ENCODE results near the gene PDIK1L. TPM values are rescaled to one million over a fixed set of nuclear protein-coding genes. Genes with fewer than 3 reads are reported as not detected.
A peak's percentile ranks its signal among the peaks of the same experiment; 100 is the strongest.

Gene PDIK1L
- total RNA-seq, 2 donors from 2014 or later = 3.3 to 4.7 TPM

DNA sequence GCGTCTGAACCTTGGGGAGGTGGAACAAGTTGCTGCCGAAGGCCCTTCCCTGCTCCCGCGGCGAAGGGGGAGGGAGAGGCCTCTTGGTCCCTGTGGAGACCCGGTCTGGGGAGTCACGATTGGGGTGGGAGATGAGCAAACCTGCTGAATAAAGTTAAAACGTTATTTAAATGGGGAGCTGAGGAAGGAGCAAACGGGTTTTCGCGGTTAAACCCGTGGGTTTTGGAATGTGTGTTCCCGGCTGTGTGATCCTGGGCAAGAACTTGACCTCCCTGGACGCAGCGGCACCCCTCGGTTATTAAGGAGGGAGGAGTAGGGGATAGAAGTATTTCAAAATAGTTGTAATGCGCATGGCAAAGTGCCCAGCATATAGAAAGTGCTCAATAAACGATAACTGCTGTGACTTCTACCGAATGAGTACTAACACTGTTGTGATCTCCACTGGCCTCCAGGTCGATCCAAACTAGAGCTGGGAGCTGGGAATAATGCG, 50.6 kb downstream of the PDIK1L start:
- intact Hi-C loops (cut with DNase I) = loop anchor here (1.0 to 10.0 kb wide), 2 partner anchors 127 to 267 kb away; no protein-coding TSS in a partner anchor
- ATAC-seq = no peak
- no peak for DNase-seq

- no peak for ATAC-seq
- no peak for DNase-seq
- intact Hi-C loops (cut with DNase I) = loop anchor here (1.0 to 10.0 kb wide), 2 partner anchors 58 to 269 kb away; no protein-coding TSS in a partner anchor
Observed at GRCh38 chr1:26163684-26164035, 52.0 kb downstream of the PDIK1L start.

DNA sequence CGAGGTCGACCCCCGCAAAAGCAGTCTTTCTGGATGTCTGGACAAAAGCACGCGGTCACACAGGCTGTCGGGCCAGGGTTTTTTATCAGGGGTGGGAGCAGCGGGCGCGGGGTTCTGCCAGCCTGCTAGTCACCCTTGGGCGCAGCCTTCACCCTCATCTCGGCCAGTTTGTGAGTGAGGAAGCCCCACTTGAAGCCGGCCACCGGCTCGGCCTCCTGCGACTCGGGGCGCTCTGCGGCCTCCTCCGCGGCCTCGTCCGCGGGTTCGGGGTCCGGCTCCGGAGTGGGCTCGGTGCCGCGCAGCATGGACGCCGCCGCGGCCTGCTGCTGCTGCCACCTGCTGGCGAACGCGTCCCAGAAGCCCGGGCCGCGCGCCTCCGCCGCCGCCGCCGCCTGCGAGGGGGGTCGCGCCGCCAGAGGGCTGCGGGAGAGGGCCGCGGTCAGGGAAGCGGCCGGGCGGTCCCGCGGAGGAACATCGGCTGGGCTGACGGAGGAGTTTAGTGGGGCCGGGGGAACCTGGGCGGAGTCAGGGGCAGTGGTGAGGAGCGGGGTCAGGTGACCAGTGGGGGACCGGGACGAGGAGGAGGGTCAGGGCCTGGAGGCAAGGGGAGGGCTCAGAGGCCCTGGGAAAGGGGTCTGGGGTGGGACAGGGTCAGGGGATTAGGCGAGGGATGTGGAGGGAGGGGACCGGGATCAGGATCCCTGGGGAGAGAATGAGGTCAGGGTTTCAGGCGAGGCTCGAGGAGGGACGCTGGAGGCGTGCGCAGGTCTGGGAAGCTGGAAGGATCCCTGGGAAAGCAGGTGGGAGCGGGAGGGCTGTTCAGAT, 52.6 kb downstream of the PDIK1L start:
- intact Hi-C loops (cut with DNase I) = loop anchor here (1.0 to 10.0 kb wide), 2 partner anchors 59 to 269 kb away; no protein-coding TSS in a partner anchor
- peak; percentile 59 for DNase-seq
- ATAC-seq = peak; percentile 47 to 58

DNA sequence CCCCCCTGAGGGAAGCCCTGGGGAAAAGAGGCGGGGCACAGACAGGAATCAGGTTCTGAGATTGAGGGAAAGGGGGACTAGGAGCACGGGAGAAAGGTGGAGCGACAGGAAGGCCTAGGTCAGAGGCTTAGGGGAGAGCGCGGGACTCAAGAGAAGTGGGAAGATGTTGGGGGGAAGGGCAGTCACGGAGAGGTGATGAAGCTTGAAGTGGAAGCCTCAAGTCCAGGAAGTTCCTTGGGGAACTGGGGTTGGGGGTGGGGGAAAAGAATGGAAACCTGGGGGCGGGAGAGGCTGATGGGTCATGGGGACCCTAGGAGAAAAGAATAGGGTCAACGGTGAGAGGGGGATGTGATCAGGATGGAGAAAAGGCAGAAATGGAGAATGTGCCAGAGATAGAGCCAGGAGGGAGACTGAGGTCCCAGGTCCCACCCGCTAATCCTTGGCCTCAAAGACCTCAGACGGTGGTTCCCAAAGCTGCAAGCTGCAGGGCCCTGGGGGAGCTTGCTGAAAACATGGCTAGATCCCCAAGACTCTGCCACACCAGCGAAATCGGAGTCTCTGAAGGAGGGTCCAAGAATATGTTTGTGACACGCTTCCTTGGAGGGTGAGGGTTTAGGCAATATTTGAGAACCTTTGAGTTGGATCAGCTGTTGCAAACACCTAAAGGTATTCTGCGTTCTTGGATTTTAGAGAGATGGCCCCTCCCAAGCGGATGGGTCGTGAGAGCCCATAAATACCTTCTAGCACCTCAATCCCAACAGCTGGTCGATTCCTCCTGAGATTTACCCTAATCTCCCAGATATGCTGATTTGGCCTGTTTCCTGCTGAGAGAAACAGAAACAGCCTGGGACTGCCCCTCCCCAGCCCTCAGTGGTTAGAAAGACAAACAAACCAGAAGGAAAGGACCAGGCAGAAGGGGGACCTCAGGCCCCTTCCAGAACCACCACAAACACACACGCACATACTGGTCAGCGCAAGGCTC, 53.5 kb downstream of the PDIK1L start:
- intact Hi-C loops (cut with DNase I) = loop anchor here (1.0 to 10.0 kb wide), 2 partner anchors 60 to 270 kb away; no protein-coding TSS in a partner anchor
- no peak for DNase-seq

DNA sequence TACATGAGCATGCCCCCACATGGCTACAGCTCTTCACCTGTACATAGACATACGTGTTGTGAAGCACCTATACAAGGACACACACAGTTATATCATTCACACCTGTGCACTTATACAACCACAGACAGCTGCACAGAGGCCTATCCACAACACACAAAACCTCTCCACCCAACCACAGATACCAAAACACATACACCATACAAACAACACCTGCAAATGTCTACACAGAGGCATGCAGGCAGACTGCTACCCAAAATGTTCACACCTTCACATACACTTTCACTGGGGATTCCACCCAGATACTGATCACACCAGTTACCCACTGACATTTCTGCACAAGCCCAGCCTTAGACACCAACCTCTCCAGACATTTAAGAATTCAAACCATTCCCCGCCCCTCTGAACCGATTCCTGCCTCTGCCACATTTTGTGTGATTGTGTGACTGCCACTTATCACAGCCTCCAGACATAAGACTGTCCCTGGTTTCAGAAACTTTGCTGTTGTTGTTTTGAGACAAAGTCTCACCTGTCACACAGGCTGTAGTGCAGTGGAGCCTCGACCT, 55.2 kb downstream of the PDIK1L start:
- no peak for ATAC-seq
- DNase-seq = no peak
- intact Hi-C loops (cut with DNase I) = loop anchor here in 1 of 2 donors (10.0 kb wide), 1 partner anchor 272 kb away; no protein-coding TSS in a partner anchor

More for the DNA sequence above, 53.5 kb downstream of the PDIK1L start:
- ATAC-seq = no peak

DNA sequence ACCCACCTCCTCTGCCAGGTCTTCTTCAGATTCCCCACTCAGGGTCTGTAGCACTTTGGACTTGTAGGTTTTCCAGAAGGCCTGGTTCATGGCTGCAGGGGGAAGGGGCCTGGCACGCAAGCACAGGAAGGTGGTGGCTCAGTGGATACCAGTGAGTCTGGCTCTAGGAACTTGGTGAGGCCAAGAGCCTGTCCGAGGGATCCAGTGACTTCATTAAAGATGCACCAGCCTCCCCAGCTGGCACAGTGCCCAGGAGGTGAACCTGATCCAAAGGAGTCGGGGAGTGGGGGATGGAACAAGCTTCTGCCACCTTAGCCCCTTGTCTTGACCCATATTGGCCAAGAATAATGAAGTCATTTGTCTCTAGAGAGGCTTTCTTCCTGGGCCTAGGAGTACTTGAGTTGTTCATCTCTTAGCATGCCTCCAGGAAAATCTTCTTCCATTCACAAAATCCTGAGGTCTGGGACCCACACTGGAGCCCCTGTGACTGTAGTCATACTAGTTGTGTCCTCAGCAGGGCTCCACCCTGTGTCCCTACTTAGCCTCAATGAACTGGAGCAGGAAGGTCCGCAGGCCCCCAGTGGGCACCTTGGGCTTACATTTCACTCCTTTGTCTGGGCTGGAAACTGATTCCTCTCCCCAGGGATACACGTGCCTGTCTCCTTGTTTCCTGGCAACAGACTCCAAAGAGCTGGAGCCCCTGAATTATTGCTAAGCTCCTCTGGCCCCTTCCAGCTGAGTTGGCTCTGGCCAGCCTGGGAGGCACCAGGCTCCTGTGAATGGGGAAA, 57.0 kb downstream of the PDIK1L start, which contains the start of gene C1orf232:
Gene C1orf232 (minus strand): TSS at position 554 of the 788 bp plus-strand sequence. CDS start 464 bp downstream, at position 90.
- no peak for DNase-seq
- intact Hi-C loops (cut with DNase I) = loop anchor here in 1 of 2 donors (10.0 kb wide), 1 partner anchor 274 kb away; no protein-coding TSS in a partner anchor
- ATAC-seq = no peak

DNA sequence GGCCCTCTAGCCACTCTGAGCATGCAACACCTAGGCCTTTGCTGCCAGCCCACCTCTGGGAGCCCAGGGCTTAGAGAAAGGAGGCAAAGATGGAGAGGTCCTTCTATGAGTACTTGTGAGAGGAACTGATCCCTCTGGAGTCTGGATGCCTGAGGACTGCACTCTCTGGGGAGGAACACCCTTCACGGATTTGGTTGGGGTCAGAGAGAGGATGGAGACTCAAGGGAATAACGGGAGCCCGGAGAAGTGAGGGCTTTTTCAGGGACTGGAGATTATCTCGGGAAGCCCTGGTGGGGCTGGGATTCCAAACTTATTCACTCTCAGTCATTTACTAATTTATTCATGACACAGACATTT, 57.6 kb downstream of the PDIK1L start:
- DNase-seq = no peak
- no peak for ATAC-seq
- intact Hi-C loops (cut with DNase I) = loop anchor here in 1 of 2 donors (10.0 kb wide), 1 partner anchor 274 kb away; no protein-coding TSS in a partner anchor

DNA sequence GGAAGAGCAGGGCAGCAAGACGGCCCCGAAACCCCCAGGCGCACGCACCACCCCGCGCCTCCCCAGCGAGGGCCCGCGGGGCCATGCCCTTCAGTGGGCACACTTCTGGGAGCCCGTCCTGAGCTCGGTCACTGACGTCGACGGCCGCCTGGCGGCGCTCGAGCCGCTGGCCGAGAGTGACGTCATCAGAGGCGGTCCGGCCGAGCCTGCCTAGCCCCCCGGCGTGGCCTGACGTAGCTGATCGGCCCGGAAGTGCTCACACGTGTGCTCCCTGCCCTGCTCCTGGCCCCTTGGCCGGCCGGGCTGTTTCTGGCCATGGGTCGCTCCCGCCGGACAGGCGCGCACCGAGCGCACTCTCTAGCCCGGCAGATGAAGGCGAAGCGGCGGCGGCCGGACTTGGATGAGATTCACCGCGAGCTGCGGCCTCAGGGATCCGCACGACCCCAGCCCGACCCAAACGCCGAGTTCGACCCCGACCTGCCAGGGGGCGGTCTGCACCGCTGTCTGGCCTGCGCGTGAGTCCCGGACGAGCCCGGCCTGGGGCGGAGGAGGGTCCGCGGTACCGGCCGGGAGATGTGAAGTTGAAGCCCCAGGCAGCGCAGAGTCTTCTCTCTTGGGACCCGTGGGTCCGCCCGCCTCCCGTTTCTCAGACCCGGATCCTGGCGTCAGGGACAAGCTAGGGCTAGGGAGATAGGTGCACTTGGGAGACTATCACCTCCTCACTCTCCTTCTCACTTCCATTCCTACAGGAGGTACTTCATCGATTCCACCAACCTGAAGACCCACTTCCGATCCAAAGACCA, 58.2 kb downstream of the PDIK1L start, which contains the start of gene ZNF593:
Gene ZNF593 (plus strand): TSS at position 240 of the 803 bp plus-strand sequence. CDS start 76 bp downstream, at position 316.
- DNase-seq (peak; percentile 95), ATAC-seq (peak; percentile 98 to 99)
- intact Hi-C loops (cut with DNase I) = loop anchor here (5.0 to 10.0 kb wide), 2 partner anchors 62 to 275 kb away; partner anchors contain the start of gene CEP85 (in 1 of the 2)

- no peak for DNase-seq
- intact Hi-C loops (cut with DNase I) = loop anchor here in 1 of 2 donors (5.0 kb wide), 1 partner anchor 62 kb away; the partner anchor contains the start of gene CEP85
- peak in 1 of 2 donors; percentile 1 for ATAC-seq
Observed at GRCh38 chr1:26170472-26170821, 58.8 kb downstream of the PDIK1L start.

- intact Hi-C loops (cut with DNase I) = loop anchor here in 1 of 2 donors (5.0 kb wide), 1 partner anchor 61 kb away; the partner anchor contains the start of gene CEP85
- no peak for DNase-seq
- no peak for ATAC-seq
Observed at GRCh38 chr1:26171084-26172072, 59.8 kb downstream of the PDIK1L start, which contains the start of gene ZNF593OS. TSS of gene ZNF593OS (minus strand) at chr1:26171832. CDS start at chr1:26171661, 171 bp downstream.

Other genes starting within 250 kb of the PDIK1L start
- gene PAQR7, start 236.1 kb upstream of the PDIK1L start, total RNA-seq = 1 to 10 TPM; 3.2 to 3.3 TPM
- gene STMN1, start 205.4 kb upstream of the PDIK1L start, total RNA-seq = 10 to 100 TPM; 13.9 to 27.4 TPM
- gene PAFAH2, start 113.8 kb upstream of the PDIK1L start, total RNA-seq = 1 to 10 TPM; 5.5 to 6.8 TPM
- 1 to 10 TPM; 1.3 to 3.2 TPM for gene EXTL1, start 90.0 kb upstream of the PDIK1L start, total RNA-seq
- 1 to 10 TPM in 1 of 2 donors, under 1 TPM in 1; 0.32 to 1.0 TPM for gene SLC30A2, start 65.7 kb upstream of the PDIK1L start, total RNA-seq
- 100 to 1,000 TPM; 101 to 219 TPM for gene TRIM63, start 44.2 kb upstream of the PDIK1L start, total RNA-seq
- 1 to 10 TPM; 5.2 to 5.3 TPM for gene FAM110D, start 47.3 kb downstream of the PDIK1L start, total RNA-seq
- not detected for gene C1orf232, start 57.1 kb downstream of the PDIK1L start, total RNA-seq
- gene ZNF593, start 58.1 kb downstream of the PDIK1L start, total RNA-seq = 10 to 100 TPM; 13.4 to 24.3 TPM
- gene ZNF593OS, start 60.0 kb downstream of the PDIK1L start, total RNA-seq = not detected
- gene CNKSR1, start 65.7 kb downstream of the PDIK1L start, total RNA-seq = under 1 TPM; 0.60 to 0.85 TPM
- gene CATSPER4, start 78.8 kb downstream of the PDIK1L start, total RNA-seq = not detected
- gene CEP85, start 122.4 kb downstream of the PDIK1L start, total RNA-seq = 10 to 100 TPM; 17.7 to 38.6 TPM
- gene SH3BGRL3, start 168.3 kb downstream of the PDIK1L start, total RNA-seq = 10 to 100 TPM; 90.6 to 93.9 TPM
- 10 to 100 TPM; 14.5 to 15.7 TPM for gene UBXN11, start 194.8 kb downstream of the PDIK1L start, total RNA-seq
- gene CD52, start 206.1 kb downstream of the PDIK1L start, total RNA-seq = 10 to 100 TPM in 1 of 2 donors, 1 to 10 TPM in 1; 5.5 to 14.3 TPM
- not detected for gene CRYBG2, start 242.3 kb downstream of the PDIK1L start, total RNA-seq